ENCODE results near the gene STX5. TPM values are rescaled to one million over a fixed set of nuclear protein-coding genes. Genes with fewer than 3 reads are reported as not detected.

STX5 gene
- total and polyA plus RNA-seq, 7 donors: 16.0 to 24.6 (median 21.0) TPM

DNA sequence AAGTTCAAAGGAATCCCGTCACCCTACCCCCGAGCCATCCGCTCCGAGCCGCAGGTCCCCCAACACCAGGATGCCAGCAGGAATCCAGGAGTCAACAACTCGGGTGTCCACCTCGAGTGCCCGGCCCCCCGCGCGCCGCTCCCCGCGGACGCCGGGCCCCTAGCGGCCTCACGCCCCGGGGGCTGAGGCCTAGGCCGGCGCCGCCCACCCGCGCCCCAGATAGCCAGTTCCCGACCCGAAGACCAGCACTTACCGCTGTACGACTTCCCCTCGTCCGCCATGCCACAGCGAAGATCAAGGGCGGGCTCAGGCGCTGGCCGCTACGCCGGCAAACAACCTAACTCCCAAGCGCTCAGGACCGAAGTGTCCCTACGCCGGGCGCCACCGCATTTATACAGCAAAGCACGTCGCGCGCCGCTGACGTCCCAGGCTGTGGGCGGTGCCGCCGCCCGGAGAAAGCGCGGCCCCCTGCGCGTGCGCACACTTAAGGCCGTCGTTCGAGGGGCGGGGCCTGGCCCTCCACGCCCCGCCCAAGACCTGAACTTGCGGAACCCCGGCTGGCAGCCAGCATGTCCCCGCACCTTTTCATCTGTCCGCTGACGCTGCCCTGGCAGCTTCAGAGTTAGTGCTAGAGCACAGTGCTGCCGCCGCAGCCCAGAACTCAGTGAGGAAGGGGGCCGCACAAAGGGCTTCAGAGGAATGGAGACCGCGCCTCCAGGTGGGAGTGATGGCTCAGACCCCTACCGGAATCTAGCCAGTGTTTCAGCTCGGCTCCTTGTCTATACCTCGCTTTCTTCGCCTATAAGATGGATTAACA lies 26.6 kb downstream of the STX5 start, which contains the start of gene NXF1:
NXF1 (minus strand) TSS at position 365 of the 817 bp plus-strand sequence; CDS start at position 281, 84 bp downstream.
- Histone ChIP-seq H3K27ac (peak within 1 kb of the TSS; percentile 96), H3K36me3 (ENCODE audit: insufficient read depth in 1 of 2, low read depth in 1 of 2) (peaks cover 13 to 37% of the 10 kb centered on the region in 2 donors), H3K9me3 (no peaks in the 10 kb centered on the region), H3K4me1 (peaks cover 22% of the 10 kb centered on the region), H3K4me3 (peak within 1 kb of the TSS; percentile 95), H3K27me3 (ENCODE audit: insufficient read depth in 3 of 3, low read length in 2 of 3) (no peaks in the 10 kb centered on the region)
- peak; percentile 94 to 98 for DNase-seq
- intact Hi-C loops (cut with DNase I): loop anchor here in 1 of 2 donors (2.0 kb wide), 1 partner anchor 14 kb away; no protein-coding TSS in a partner anchor
- TF ChIP-seq, protein P1, sequence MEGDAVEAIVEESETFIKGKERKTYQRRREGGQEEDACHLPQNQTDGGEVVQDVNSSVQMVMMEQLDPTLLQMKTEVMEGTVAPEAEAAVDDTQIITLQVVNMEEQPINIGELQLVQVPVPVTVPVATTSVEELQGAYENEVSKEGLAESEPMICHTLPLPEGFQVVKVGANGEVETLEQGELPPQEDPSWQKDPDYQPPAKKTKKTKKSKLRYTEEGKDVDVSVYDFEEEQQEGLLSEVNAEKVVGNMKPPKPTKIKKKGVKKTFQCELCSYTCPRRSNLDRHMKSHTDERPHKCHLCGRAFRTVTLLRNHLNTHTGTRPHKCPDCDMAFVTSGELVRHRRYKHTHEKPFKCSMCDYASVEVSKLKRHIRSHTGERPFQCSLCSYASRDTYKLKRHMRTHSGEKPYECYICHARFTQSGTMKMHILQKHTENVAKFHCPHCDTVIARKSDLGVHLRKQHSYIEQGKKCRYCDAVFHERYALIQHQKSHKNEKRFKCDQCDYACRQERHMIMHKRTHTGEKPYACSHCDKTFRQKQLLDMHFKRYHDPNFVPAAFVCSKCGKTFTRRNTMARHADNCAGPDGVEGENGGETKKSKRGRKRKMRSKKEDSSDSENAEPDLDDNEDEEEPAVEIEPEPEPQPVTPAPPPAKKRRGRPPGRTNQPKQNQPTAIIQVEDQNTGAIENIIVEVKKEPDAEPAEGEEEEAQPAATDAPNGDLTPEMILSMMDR (IDR thresholded peaks at IDR 0.05): no peak
- 0 to 1% (median 0%) methylated on average over 68 to 77 of the region's 77 CpGs for WGBS, 3 donors
- peak; percentile 88 to 89 (median 88) for ATAC-seq

DNA sequence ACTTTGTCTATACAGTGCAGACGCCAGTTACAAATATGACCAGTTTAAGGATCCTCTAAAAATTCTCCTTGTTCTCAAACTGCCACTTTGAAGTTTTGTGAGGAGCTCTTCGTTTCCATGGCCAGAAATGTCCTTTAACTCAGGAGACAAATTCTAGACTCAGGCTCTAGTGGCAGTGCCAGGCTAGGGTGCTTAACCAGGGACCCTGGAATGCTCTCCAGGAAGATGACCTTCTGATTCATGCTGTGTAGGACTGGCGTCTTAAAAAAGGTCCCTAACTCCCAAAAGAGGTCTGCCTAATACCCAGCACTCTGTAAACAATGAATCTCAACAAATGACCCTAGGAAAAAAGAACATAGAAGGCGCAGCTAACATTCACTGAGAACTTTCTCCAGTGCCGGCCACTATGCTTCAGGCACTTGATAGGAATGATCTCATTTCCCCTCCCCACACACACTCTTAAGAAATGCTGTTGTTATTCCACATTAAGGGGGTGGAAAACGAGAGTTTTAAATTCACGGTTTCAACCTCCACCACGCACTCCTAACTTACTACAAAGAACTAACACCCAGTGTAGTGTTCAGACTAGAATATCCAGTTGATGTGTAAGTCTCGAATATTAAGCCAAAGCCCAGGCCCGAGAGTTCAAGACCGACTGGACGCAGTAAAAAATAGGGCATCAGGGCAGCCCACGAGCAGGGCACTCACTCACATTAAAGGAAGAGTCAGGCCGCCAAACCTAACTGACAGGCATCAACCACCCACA lies 27.4 kb downstream of the STX5 start:
- WGBS, 3 donors: 4 to 6% (median 4%) methylated on average over 14 of the region's 14 CpGs
- intact Hi-C loops (cut with DNase I): loop anchor here in 1 of 2 donors (2.0 to 5.0 kb wide), 2 partner anchors 14 to 33 kb away; partner anchors contain the start of gene WDR74
- peak in 2 of 4 donors; percentile 1 to 9 for ATAC-seq
- Histone ChIP-seq H3K4me3 (peak overlapping the region; percentile 95), H3K27ac (peak overlapping the region; percentile 96), H3K4me1 (peaks cover 22% of the 10 kb centered on the region), H3K27me3 (ENCODE audit: insufficient read depth in 3 of 3, low read length in 2 of 3) (no peaks in the 10 kb centered on the region), H3K36me3 (ENCODE audit: insufficient read depth in 1 of 2, low read depth in 1 of 2) (peaks cover 16 to 43% of the 10 kb centered on the region in 2 donors), H3K9me3 (no peaks in the 10 kb centered on the region)
- TF ChIP-seq, protein P1 (IDR thresholded peaks at IDR 0.05): no peak
- DNase-seq: no peak

DNA sequence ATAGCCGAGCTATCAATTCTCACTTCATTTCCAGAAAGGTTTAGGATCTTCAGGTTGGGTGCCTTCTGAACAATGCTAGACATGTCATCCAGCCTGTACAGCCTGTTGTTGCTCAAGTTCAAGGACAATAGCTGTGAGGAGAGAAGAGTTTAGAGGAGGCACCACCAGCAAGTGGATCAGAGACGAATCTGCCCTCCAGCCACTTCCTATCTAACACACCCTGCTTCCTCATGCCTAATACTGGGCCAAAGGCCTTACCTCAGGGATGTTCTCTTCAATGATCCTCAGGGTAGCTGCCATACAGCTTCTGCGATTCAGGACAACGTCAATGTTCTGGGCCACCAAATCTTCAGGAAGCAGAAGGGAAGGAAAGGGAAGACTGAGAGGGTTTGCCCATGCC lies 30.8 kb downstream of the STX5 start:
- Histone ChIP-seq H3K4me1 (peaks cover 14% of the 10 kb centered on the region), H3K27me3 (ENCODE audit: insufficient read depth in 3 of 3, low read length in 2 of 3) (no peaks in the 10 kb centered on the region), H3K27ac (no peak overlapping the region), H3K9me3 (no peaks in the 10 kb centered on the region), H3K4me3 (no peak overlapping the region), H3K36me3 (ENCODE audit: insufficient read depth in 1 of 2, low read depth in 1 of 2) (peaks cover 21 to 77% of the 10 kb centered on the region in 2 donors)
- no peak for ATAC-seq
- DNase-seq: peak in 1 of 2 donors; percentile 2
- WGBS, 3 donors: 81 to 87% (median 87%) methylated on average over 4 of the region's 4 CpGs
- intact Hi-C loops (cut with DNase I): loop anchor here in 1 of 2 donors (5.0 kb wide), 1 partner anchor 36 kb away; the partner anchor contains the start of gene WDR74
- TF ChIP-seq, protein P1 (IDR thresholded peaks at IDR 0.05): no peak

DNA sequence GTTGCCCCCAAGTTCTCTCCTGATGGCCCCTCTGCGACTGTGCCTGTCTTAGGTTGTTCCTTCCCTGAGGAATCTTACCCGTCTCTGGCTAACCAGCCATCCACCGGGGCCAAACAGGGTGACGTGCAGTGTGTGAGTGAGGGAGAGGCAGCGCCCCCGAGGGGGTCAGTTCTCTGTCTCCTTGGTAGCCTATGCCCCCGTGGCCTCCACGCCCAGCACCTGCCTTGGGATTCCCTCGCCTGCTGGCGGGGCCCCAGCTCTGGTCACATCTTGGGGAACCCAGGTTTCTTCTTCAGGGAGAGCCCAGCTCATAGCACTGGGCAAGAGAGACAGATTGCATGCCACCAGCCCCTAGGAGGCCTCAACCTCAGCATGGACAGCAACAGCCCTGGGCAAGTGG lies 32.4 kb downstream of the STX5 start:
- H3K27me3 ChIP-seq (ENCODE audit: insufficient read depth in 3 of 3, low read length in 2 of 3): no peaks in the 10 kb centered on the region
- DNase-seq (no peak), ATAC-seq (no peak)
- H3K36me3 ChIP-seq (ENCODE audit: insufficient read depth in 1 of 2, low read depth in 1 of 2): peaks cover 21 to 93% of the 10 kb centered on the region in 2 donors
- no peaks in the 10 kb centered on the region for H3K9me3 ChIP-seq
- TF ChIP-seq, protein P1 (IDR thresholded peaks at IDR 0.05): no peak
- no peak overlapping the region for H3K27ac ChIP-seq
- WGBS, 3 donors: 87 to 90% (median 88%) methylated on average over 10 of the region's 10 CpGs
- intact Hi-C loops (cut with DNase I): loop anchor here in 1 of 2 donors (5.0 kb wide), 1 partner anchor 33 kb away; the partner anchor contains the start of genes STX5 and TEX54
- no peak overlapping the region for H3K4me3 ChIP-seq
- H3K4me1 ChIP-seq: peaks cover 11% of the 10 kb centered on the region
